Measurements from ENCODE around the gene RALGAPA1.

Gene RALGAPA1

GRCh38 chr14:35543006-35543405 lies 266.1 kb downstream of the RALGAPA1 start:
- Histone ChIP-seq H3K23ac (ENCODE audit: low read length) (no peak overlapping the region), H3K27me3 (ENCODE audit: insufficient read depth, low read length) (no peaks in the 10 kb centered on the region), H3K27ac (ENCODE audit: low read depth, low read length) (no peak overlapping the region), H4K91ac (ENCODE audit: low read depth, low read length) (no peak overlapping the region), H4K12ac (ENCODE audit: low read depth, low read length) (no peak overlapping the region), H3K36me3 (ENCODE audit: control insufficient read depth in 1 of 2, insufficient read depth in 2 of 2, low read length in 2 of 2) (no peaks in the 10 kb centered on the region), H3K4me2 (ENCODE audit: low read length) (no peak overlapping the region), H3K79me2 (ENCODE audit: control insufficient read depth, insufficient read depth, low read length, poor library complexity) (no peaks in the 10 kb centered on the region), H4K8ac (ENCODE audit: low read depth, low read length) (no peak overlapping the region), H3K4ac (ENCODE audit: low read depth, low read length) (no peak overlapping the region), H3K9ac (ENCODE audit: low read length) (no peak overlapping the region), H2AFZ (ENCODE audit: insufficient read depth, low read length, poor library complexity) (no peak overlapping the region), H2BK12ac (ENCODE audit: low read length) (no peak overlapping the region), H3K9me3 (ENCODE audit: insufficient read depth, low read depth, low read length) (no peaks in the 10 kb centered on the region), H3K18ac (ENCODE audit: low read length) (no peak overlapping the region), H2AK5ac (ENCODE audit: low read length) (no peak overlapping the region), H3K4me1 (ENCODE audit: control insufficient read depth in 1 of 2, insufficient read depth in 2 of 2, low read length in 2 of 2) (no peaks in the 10 kb centered on the region), H3K79me1 (ENCODE audit: low read length) (no peaks in the 10 kb centered on the region), H3K4me3 (ENCODE audit: low read depth, low read length) (no peak overlapping the region), H3K14ac (ENCODE audit: low read length) (no peak overlapping the region), H2BK120ac (ENCODE audit: insufficient read depth, low read length, poor library complexity) (no peak overlapping the region), H2BK5ac (ENCODE audit: low read depth, low read length, poor library complexity) (no peak overlapping the region)
- no CpG with 5 or more reads among the region's 5 CpGs for WGBS (ENCODE audit: extremely low coverage, insufficient coverage, insufficient read length)
- DNase-seq: no peak

- no peak overlapping the region for H2BK120ac ChIP-seq (ENCODE audit: insufficient read depth, low read length, poor library complexity)
- WGBS (ENCODE audit: extremely low coverage, insufficient coverage, insufficient read length): no CpG with 5 or more reads among the region's 2 CpGs
- H2BK5ac ChIP-seq (ENCODE audit: low read depth, low read length, poor library complexity): no peak overlapping the region
These were observed 269.1 kb downstream of the RALGAPA1 start for GRCh38 chr14:35539969-35540368.

GRCh38 chr14:35535483-35536112 lies 273.5 kb downstream of the RALGAPA1 start:
- H3K9me3 ChIP-seq (ENCODE audit: insufficient read depth, low read depth, low read length): peaks cover 3% of the 10 kb centered on the region
- no peak for DNase-seq

More at GRCh38 chr14:35539969-35540368, 269.1 kb downstream of the RALGAPA1 start:
- Histone ChIP-seq H3K36me3 (ENCODE audit: control insufficient read depth in 1 of 2, insufficient read depth in 2 of 2, low read length in 2 of 2) (no peaks in the 10 kb centered on the region), H4K91ac (ENCODE audit: low read depth, low read length) (no peak overlapping the region), H3K27me3 (ENCODE audit: insufficient read depth, low read length) (peaks cover 14% of the 10 kb centered on the region), H3K9ac (ENCODE audit: low read length) (no peak overlapping the region), H3K4me2 (ENCODE audit: low read length) (no peak overlapping the region), H4K12ac (ENCODE audit: low read depth, low read length) (no peak overlapping the region), H3K27ac (ENCODE audit: low read depth, low read length) (no peak overlapping the region), H3K14ac (ENCODE audit: low read length) (no peak overlapping the region), H3K4me1 (ENCODE audit: control insufficient read depth in 1 of 2, insufficient read depth in 2 of 2, low read length in 2 of 2) (peaks cover 5% of the 10 kb centered on the region in 2 experiments), H2BK12ac (ENCODE audit: low read length) (no peak overlapping the region), H3K4ac (ENCODE audit: low read depth, low read length) (no peak overlapping the region), H2AK5ac (ENCODE audit: low read length) (no peak overlapping the region), H3K9me3 (ENCODE audit: insufficient read depth, low read depth, low read length) (peaks cover under 1% of the 10 kb centered on the region), H4K8ac (ENCODE audit: low read depth, low read length) (no peak overlapping the region), H3K18ac (ENCODE audit: low read length) (no peak overlapping the region), H3K23ac (ENCODE audit: low read length) (no peak overlapping the region), H3K4me3 (ENCODE audit: low read depth, low read length) (no peak overlapping the region), H2AFZ (ENCODE audit: insufficient read depth, low read length, poor library complexity) (no peak overlapping the region), H3K79me1 (ENCODE audit: low read length) (no peaks in the 10 kb centered on the region), H3K79me2 (ENCODE audit: control insufficient read depth, insufficient read depth, low read length, poor library complexity) (no peaks in the 10 kb centered on the region)
- DNase-seq: no peak

GRCh38 chr14:35534873-35535482 lies 274.1 kb downstream of the RALGAPA1 start:
- WGBS (ENCODE audit: extremely low coverage, insufficient coverage, insufficient read length): no CpG with 5 or more reads among the region's 55 CpGs
- DNase-seq: peak; percentile 68 to 81
- Histone ChIP-seq H2BK5ac (ENCODE audit: low read depth, low read length, poor library complexity) (no peak overlapping the region), H2BK120ac (ENCODE audit: insufficient read depth, low read length, poor library complexity) (no peak overlapping the region), H2BK12ac (ENCODE audit: low read length) (no peak overlapping the region), H3K27ac (ENCODE audit: low read depth, low read length) (no peak overlapping the region), H3K36me3 (ENCODE audit: control insufficient read depth in 1 of 2, insufficient read depth in 2 of 2, low read length in 2 of 2) (no peaks in the 10 kb centered on the region), H3K79me2 (ENCODE audit: control insufficient read depth, insufficient read depth, low read length, poor library complexity) (no peaks in the 10 kb centered on the region), H3K4me1 (ENCODE audit: control insufficient read depth in 1 of 2, insufficient read depth in 2 of 2, low read length in 2 of 2) (peaks cover 14 to 20% of the 10 kb centered on the region in 2 experiments), H2AK5ac (ENCODE audit: low read length) (no peak overlapping the region), H3K23ac (ENCODE audit: low read length) (no peak overlapping the region), H2AFZ (ENCODE audit: insufficient read depth, low read length, poor library complexity) (no peak overlapping the region), H3K9me3 (ENCODE audit: insufficient read depth, low read depth, low read length) (peaks cover 3% of the 10 kb centered on the region), H4K91ac (ENCODE audit: low read depth, low read length) (no peak overlapping the region), H3K18ac (ENCODE audit: low read length) (no peak overlapping the region), H4K12ac (ENCODE audit: low read depth, low read length) (no peak overlapping the region), H4K8ac (ENCODE audit: low read depth, low read length) (no peak overlapping the region), H3K9ac (ENCODE audit: low read length) (no peak overlapping the region), H3K79me1 (ENCODE audit: low read length) (no peaks in the 10 kb centered on the region), H3K4me3 (ENCODE audit: low read depth, low read length) (no peak overlapping the region), H3K4me2 (ENCODE audit: low read length) (peak overlapping the region; percentile 93), H3K27me3 (ENCODE audit: insufficient read depth, low read length) (peaks cover 36% of the 10 kb centered on the region), H3K4ac (ENCODE audit: low read depth, low read length) (no peak overlapping the region), H3K14ac (ENCODE audit: low read length) (no peak overlapping the region)

More at GRCh38 chr14:35535483-35536112, 273.5 kb downstream of the RALGAPA1 start:
- H3K4me3 ChIP-seq (ENCODE audit: low read depth, low read length): no peak overlapping the region
- peaks cover 36% of the 10 kb centered on the region for H3K27me3 ChIP-seq (ENCODE audit: insufficient read depth, low read length)
- no peak overlapping the region for H3K23ac ChIP-seq (ENCODE audit: low read length)
- no peak overlapping the region for H3K9ac ChIP-seq (ENCODE audit: low read length)
- H3K4me1 ChIP-seq (ENCODE audit: control insufficient read depth in 1 of 2, insufficient read depth in 2 of 2, low read length in 2 of 2): peaks cover 14 to 20% of the 10 kb centered on the region in 2 experiments
- H3K79me2 ChIP-seq (ENCODE audit: control insufficient read depth, insufficient read depth, low read length, poor library complexity): no peaks in the 10 kb centered on the region
- H3K79me1 ChIP-seq (ENCODE audit: low read length): no peaks in the 10 kb centered on the region
- H2AK5ac ChIP-seq (ENCODE audit: low read length): no peak overlapping the region
- H2BK120ac ChIP-seq (ENCODE audit: insufficient read depth, low read length, poor library complexity): no peak overlapping the region
- H3K27ac ChIP-seq (ENCODE audit: low read depth, low read length): no peak overlapping the region
- peak overlapping the region; percentile 93 for H3K4me2 ChIP-seq (ENCODE audit: low read length)
- no peak overlapping the region for H4K91ac ChIP-seq (ENCODE audit: low read depth, low read length)
- H3K18ac ChIP-seq (ENCODE audit: low read length): no peak overlapping the region
- no peak overlapping the region for H2AFZ ChIP-seq (ENCODE audit: insufficient read depth, low read length, poor library complexity)
- H2BK5ac ChIP-seq (ENCODE audit: low read depth, low read length, poor library complexity): no peak overlapping the region
- WGBS (ENCODE audit: extremely low coverage, insufficient coverage, insufficient read length): no CpG with 5 or more reads among the region's 37 CpGs
- no peaks in the 10 kb centered on the region for H3K36me3 ChIP-seq (ENCODE audit: control insufficient read depth in 1 of 2, insufficient read depth in 2 of 2, low read length in 2 of 2)
- no peak overlapping the region for H3K14ac ChIP-seq (ENCODE audit: low read length)
- H4K12ac ChIP-seq (ENCODE audit: low read depth, low read length): no peak overlapping the region
- no peak overlapping the region for H2BK12ac ChIP-seq (ENCODE audit: low read length)
- no peak overlapping the region for H4K8ac ChIP-seq (ENCODE audit: low read depth, low read length)
- no peak overlapping the region for H3K4ac ChIP-seq (ENCODE audit: low read depth, low read length)

All from trophoblast cell (in vitro differentiated cells and primary cell).